ENCODE results near the gene TRIP6.
A peak's percentile ranks its signal among the peaks of the same experiment; 100 is the strongest.

Gene TRIP6

DNA sequence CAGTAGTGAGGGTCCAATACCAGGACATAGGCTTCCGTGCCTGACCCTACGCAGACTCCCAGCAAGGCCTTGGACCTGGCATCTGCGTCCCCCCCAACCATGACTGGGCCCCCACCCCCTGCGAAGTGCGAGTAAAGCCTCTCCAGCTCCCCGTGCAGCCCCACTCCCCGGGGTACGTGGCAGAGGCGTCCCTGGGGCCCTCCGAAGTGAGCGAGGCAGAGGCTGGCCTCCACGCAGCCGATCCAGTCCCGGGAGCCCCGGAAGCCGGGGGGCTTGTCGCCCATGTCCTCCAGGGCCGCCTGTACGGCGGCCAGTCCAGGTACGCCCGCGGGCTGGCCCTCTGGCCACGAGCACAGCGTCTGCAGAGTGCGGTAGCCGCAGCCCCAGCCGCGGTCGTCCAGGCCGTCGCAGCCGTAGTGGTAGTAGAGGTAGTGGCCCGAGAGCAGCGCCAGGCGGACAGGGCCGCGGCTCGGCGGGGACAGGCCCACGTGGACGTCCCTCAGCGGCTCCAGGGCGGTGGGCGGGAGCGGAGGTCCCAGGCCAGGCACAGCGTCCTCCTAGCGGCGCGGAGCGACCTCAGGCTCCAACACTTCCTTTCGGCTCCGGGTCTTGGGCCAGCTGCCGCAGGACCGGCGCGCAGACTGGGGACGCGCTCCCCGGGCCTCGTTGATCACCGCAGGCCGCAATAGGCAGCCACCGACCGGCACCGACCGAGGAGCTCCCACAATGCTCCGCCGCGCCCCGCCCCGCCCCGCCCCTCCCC lies 22.0 kb downstream of the TRIP6 start, which contains the start of gene UFSP1 (continued):
- TF ChIP-seq, protein P1, sequence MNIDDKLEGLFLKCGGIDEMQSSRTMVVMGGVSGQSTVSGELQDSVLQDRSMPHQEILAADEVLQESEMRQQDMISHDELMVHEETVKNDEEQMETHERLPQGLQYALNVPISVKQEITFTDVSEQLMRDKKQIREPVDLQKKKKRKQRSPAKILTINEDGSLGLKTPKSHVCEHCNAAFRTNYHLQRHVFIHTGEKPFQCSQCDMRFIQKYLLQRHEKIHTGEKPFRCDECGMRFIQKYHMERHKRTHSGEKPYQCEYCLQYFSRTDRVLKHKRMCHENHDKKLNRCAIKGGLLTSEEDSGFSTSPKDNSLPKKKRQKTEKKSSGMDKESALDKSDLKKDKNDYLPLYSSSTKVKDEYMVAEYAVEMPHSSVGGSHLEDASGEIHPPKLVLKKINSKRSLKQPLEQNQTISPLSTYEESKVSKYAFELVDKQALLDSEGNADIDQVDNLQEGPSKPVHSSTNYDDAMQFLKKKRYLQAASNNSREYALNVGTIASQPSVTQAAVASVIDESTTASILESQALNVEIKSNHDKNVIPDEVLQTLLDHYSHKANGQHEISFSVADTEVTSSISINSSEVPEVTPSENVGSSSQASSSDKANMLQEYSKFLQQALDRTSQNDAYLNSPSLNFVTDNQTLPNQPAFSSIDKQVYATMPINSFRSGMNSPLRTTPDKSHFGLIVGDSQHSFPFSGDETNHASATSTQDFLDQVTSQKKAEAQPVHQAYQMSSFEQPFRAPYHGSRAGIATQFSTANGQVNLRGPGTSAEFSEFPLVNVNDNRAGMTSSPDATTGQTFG (tag by site-specific recombination; IDR thresholded peaks at IDR 0.05; ENCODE audit: borderline replicate concordance), result 0 out of 2 replicates have a peak, but pooled peaks have one; percentile 8
- no peak for TF ChIP-seq ZNF23 (tag by site-specific recombination; IDR thresholded peaks at IDR 0.05; ENCODE audit: borderline replicate concordance)
- TF ChIP-seq ZNF701 (tag by site-specific recombination; IDR thresholded peaks at IDR 0.05), result no peak
- TF ChIP-seq, protein P2, sequence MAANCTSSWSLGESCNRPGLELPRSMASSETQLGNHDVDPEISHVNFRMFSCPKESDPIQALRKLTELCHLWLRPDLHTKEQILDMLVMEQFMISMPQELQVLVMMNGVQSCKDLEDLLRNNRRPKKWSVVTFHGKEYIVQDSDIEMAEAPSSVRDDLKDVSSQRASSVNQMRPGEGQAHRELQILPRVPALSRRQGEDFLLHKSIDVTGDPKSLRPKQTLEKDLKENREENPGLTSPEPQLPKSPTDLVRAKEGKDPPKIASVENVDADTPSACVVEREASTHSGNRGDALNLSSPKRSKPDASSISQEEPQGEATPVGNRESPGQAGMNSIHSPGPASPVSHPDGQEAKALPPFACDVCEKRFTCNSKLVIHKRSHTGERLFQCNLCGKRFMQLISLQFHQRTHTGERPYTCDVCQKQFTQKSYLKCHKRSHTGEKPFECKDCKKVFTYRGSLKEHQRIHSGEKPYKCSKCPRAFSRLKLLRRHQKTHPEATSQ (tag by site-specific recombination; IDR thresholded peaks at IDR 0.05), result peak; percentile 94; the same call in 1 of the 2 replicates
- peak; percentile 82; the same call in 1 of the 2 replicates for TF ChIP-seq ZNF785 (tag by site-specific recombination; IDR thresholded peaks at IDR 0.05)
- TF ChIP-seq ZNF416 (tag by site-specific recombination; IDR thresholded peaks at IDR 0.05), result no peak
- TF ChIP-seq, protein P3, sequence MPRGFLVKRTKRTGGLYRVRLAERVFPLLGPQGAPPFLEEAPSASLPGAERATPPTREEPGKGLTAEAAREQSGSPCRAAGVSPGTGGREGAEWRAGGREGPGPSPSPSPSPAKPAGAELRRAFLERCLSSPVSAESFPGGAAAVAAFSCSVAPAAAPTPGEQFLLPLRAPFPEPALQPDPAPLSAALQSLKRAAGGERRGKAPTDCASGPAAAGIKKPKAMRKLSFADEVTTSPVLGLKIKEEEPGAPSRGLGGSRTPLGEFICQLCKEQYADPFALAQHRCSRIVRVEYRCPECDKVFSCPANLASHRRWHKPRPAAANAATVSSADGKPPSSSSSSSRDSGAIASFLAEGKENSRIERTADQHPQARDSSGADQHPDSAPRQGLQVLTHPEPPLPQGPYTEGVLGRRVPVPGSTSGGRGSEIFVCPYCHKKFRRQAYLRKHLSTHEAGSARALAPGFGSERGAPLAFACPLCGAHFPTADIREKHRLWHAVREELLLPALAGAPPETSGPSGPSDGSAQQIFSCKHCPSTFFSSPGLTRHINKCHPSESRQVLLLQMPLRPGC (tag by site-specific recombination; IDR thresholded peaks at IDR 0.05), result peak; percentile 33; the same call in 1 of the 2 replicates
- TF ChIP-seq, protein P4, sequence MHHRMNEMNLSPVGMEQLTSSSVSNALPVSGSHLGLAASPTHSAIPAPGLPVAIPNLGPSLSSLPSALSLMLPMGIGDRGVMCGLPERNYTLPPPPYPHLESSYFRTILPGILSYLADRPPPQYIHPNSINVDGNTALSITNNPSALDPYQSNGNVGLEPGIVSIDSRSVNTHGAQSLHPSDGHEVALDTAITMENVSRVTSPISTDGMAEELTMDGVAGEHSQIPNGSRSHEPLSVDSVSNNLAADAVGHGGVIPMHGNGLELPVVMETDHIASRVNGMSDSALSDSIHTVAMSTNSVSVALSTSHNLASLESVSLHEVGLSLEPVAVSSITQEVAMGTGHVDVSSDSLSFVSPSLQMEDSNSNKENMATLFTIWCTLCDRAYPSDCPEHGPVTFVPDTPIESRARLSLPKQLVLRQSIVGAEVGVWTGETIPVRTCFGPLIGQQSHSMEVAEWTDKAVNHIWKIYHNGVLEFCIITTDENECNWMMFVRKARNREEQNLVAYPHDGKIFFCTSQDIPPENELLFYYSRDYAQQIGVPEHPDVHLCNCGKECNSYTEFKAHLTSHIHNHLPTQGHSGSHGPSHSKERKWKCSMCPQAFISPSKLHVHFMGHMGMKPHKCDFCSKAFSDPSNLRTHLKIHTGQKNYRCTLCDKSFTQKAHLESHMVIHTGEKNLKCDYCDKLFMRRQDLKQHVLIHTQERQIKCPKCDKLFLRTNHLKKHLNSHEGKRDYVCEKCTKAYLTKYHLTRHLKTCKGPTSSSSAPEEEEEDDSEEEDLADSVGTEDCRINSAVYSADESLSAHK (tag by site-specific recombination; IDR thresholded peaks at IDR 0.05), result no peak; the same call in 1 of the 2 replicates
- no peak for TF ChIP-seq ZNF610 (tag by site-specific recombination; IDR thresholded peaks at IDR 0.05; ENCODE audit: borderline replicate concordance)
- peak; percentile 73; the same call in 1 of the 2 replicates for TF ChIP-seq GLIS1 (tag by site-specific recombination; IDR thresholded peaks at IDR 0.05)
- no peak for TF ChIP-seq ELK4 (IDR thresholded peaks at IDR 0.05; ENCODE audit: borderline replicate concordance, low read depth, low read length)
- TF ChIP-seq ZNF248 (tag by site-specific recombination; IDR thresholded peaks at IDR 0.05), result no peak

DNA sequence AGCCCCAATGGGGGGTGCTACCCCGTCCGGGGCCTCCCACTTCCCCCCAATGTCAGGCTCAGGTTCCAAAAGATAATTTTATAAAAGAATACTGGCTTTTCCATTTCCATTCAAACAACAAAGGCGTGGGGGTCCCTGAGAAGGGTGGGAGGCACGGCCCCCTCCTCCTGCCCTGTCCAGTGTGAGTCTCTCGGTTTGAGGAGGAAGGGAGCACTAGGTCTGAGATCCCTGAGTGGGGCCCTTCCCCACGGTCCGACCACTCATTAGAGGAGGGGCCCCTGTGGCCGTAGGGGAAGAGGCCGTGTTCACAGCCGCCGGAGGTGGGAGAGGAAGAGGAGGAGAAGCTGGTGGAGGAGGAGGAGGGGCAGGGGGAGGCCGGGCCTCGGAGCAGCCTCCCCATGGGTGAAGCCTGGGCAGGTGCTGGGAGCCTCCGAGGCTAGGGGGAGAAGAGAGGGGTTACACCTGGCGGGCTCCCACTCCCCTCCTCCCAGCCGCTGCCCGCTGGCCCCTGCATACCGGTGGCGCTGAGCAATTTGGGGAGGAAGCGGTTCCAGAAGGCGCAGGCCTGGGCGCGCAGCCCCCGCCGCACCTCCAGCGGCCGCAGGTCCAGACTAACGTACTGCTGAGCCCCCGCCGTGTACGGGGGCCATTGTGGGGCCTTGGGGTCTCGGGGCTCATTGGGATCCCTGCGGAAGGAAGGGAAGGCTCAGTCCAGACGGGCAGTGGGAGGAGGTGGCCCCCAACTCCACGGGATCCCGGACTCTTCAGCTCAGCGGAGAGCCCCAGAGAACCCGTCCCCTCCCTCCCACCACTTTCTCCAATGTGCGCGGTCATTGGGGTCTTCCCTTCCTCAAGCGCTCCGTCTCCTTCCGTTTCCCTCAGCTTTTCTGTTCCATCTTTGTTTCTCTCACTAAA lies 23.7 kb downstream of the TRIP6 start:
- CTCF ChIA-PET, result interaction anchor here (0.7 to 2.1 kb wide), 4 partner anchors 167 to 550 kb away, joined by 3 to 10 read pairs (median 6); no protein-coding TSS in a partner anchor
- H3K36me3 ChIP-seq (ENCODE audit: control insufficient read depth in 2 of 2, insufficient read depth in 1 of 2, low read length in 2 of 2), result peaks cover 0 to 30% of the 10 kb centered on the region in 2 experiments; a peak in 1 of 3 replicates
- H3K4me3 ChIP-seq (ENCODE audit: low read depth, low read length), result no peak overlapping the region
- no peaks in the 10 kb centered on the region for H3K9me3 ChIP-seq (ENCODE audit: control insufficient read depth, insufficient read depth, low read depth, low read length)
- POLR2A ChIA-PET, result interaction anchor here (0.6 to 8.7 kb wide), 5 partner anchors 14 to 352 kb away, joined by 3 to 198 read pairs (median 4); partner anchors contain the start of genes AGFG2, POP7 and SRRT
- peaks cover 4% of the 10 kb centered on the region; the same call in 1 of the 2 replicates for H3K4me1 ChIP-seq (ENCODE audit: control insufficient read depth, insufficient read depth, low read length)
- TF ChIP-seq ZNF366 (tag by site-specific recombination; conservative IDR thresholded peaks at IDR 0.05), result peak; percentile 4
- TF ChIP-seq EGR2 (tag by site-specific recombination; IDR thresholded peaks at IDR 0.05; ENCODE audit: low read depth), result peak; percentile 20; the same call in 1 of the 2 replicates
- TF ChIP-seq, protein P5, sequence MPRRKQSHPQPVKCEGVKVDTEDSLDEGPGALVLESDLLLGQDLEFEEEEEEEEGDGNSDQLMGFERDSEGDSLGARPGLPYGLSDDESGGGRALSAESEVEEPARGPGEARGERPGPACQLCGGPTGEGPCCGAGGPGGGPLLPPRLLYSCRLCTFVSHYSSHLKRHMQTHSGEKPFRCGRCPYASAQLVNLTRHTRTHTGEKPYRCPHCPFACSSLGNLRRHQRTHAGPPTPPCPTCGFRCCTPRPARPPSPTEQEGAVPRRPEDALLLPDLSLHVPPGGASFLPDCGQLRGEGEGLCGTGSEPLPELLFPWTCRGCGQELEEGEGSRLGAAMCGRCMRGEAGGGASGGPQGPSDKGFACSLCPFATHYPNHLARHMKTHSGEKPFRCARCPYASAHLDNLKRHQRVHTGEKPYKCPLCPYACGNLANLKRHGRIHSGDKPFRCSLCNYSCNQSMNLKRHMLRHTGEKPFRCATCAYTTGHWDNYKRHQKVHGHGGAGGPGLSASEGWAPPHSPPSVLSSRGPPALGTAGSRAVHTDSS (tag by site-specific recombination; IDR thresholded peaks at IDR 0.05), result peak; percentile 35; the same call in 1 of the 2 replicates
- TF ChIP-seq ZNF350 (tag by site-specific recombination; IDR thresholded peaks at IDR 0.05), result no peak
- H3K27ac ChIP-seq (ENCODE audit: extremely low read depth, low read depth, low read length), result no peak overlapping the region
